GM12864 (cell line): ENCODE data around the gene RBM23.

Experiments used
- DNase-seq: peaks from one replicate; pipeline ENCODE4 v3.0.0-alpha.2; 2011; ENCODE audit warnings: low read depth
- H3K4me3 ChIP-seq: 2 replicates; pipeline ENCODE4 v1.5.1; 2011; ENCODE audit warnings: mild to moderate bottlenecking, low read depth, low read length, control low read depth
- TF ChIP-seq, protein P1 (sequence below): IDR thresholded peaks from 2 replicates; pipeline ENCODE4 v1.5.1; 2011; ENCODE audit warnings: low read depth, mild to moderate bottlenecking, moderate library complexity, low read length, control low read depth, inconsistent platforms; ENCODE audit errors: missing control alignments

Gene RBM23

DNA sequence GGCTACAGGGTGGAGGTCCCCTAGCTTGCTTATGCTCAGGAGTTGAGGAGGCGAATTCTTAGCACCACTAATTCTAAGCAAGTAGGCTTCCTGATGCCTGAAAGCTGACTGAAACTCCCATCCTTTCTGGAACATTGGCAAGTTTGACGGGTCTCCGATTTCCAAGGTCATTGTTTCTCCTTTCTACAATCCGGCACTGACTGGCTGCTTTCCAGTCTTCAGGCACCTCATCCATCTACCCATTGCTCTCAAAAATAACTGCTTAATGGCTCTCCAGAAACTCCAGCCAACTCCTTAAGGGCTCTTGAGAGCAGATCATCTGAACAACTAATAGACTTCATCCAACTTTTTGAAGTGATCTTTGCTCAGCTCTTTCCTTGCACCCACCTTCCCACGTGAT is 22.6 kb downstream of the RBM23 start:
- TF ChIP-seq, protein P1, sequence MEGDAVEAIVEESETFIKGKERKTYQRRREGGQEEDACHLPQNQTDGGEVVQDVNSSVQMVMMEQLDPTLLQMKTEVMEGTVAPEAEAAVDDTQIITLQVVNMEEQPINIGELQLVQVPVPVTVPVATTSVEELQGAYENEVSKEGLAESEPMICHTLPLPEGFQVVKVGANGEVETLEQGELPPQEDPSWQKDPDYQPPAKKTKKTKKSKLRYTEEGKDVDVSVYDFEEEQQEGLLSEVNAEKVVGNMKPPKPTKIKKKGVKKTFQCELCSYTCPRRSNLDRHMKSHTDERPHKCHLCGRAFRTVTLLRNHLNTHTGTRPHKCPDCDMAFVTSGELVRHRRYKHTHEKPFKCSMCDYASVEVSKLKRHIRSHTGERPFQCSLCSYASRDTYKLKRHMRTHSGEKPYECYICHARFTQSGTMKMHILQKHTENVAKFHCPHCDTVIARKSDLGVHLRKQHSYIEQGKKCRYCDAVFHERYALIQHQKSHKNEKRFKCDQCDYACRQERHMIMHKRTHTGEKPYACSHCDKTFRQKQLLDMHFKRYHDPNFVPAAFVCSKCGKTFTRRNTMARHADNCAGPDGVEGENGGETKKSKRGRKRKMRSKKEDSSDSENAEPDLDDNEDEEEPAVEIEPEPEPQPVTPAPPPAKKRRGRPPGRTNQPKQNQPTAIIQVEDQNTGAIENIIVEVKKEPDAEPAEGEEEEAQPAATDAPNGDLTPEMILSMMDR = no peak
- no peak for DNase-seq

DNA sequence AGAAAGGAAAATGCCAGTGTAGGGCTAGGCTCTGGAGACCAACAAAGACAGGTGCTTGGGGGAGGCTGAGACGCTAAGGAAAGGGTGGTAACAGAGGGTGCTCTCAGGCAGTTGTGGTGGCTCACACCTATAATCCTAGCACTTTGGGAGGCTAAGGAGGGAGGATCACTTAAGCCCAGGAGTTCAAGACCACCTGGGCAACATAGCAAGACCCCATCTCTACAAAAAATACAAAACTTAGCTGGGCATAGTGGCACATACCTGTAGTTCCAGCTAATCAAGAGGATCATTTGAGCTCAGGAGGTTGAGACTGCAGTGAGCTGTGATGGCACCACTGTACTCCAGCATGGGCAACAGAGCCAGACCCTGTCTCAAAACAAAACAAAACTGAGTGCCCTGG is 23.5 kb downstream of the RBM23 start:
- no peak for DNase-seq
- H3K4me3 ChIP-seq = no peak overlapping the region
- TF ChIP-seq, protein P1 = no peak

More for the DNA sequence above, 22.6 kb downstream of the RBM23 start:
- H3K4me3 ChIP-seq = no peak overlapping the region

DNA sequence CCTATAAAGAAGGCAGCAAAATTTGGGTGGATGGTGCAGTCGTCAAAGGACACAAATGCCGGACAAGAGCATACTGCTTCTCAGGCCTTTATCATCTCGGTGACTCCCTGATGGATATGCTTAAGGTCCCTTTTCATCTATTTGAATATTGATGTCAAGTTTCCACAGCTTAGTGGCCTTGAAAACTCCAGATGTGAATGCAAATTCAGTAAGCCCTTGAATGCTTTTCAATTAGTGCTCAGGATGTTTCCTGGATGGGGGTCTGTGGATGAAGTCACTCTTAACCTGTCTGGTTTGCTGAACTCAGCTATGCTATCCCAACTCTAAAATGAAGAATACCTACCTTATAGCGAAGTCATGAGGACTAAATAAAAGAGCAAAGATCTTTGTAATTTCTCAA is 25.2 kb downstream of the RBM23 start:
- TF ChIP-seq, protein P1 = no peak
- no peak overlapping the region for H3K4me3 ChIP-seq
- no peak for DNase-seq

DNA sequence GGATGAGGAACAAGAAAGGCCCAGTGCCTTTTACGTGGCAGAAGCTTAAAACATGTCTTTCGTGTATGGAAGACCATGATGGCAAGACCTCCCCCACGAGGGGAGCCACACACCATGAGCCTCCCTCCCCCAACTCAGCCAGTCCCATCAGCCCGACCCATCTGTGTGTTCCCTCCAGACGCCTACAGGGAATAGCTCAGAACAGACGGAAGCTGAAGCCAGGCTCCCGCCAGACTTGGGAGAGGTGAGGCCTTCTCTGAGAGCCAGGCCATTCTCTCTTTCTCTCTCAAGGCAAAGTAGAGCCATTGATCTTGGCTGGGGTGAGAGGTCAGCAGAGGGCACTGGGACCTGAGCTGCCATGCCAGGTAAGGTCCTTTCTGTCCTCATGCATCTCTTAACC is 26.5 kb downstream of the RBM23 start:
- no peak overlapping the region for H3K4me3 ChIP-seq
- TF ChIP-seq, protein P1 = no peak
- no peak for DNase-seq

DNA sequence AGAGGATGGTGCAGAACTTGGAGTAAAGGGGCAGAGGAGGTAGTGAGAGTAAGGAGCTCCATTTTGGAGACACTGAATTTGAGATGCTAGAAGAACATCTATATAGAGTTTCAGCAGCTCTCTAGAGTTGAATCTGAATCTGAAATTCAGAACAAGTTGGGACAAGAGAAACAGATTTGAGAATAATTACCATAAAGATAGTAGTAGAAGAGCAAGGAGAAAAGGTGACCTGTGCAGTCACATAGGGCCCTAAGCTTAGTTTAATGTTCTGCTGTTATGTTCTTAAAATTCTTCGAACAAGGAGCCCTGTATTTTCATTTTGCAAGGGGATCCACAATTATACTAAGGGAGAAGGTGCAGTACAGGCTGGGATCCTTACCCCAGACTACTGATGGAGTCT is 28.5 kb downstream of the RBM23 start:
- no peak overlapping the region for H3K4me3 ChIP-seq
- TF ChIP-seq, protein P1 = no peak
- DNase-seq = no peak

DNA sequence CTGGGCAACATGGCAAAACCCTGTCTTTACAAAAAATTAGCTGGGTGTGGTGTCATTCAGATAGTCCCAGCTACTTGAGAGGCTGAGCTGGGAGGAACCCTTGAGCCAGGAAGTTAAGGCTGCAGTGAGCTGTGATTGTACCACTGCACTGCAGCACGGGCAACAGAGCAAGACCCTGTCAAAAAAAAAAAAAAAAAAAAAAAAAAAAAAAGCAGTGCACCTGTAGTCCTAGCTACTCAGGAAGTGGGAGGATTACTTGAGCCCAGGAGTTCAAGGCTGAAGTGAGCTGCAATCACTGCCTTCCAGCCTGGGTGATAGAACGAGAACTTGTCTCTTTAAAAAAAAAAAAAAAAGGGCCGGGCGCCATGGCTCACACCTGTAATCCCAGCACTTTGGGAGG is 30.3 kb downstream of the RBM23 start:
- DNase-seq = peak; percentile 78
- TF ChIP-seq, protein P1 = no peak
- peak overlapping the region; percentile 68; the same call in 1 of the 2 replicates for H3K4me3 ChIP-seq

DNA sequence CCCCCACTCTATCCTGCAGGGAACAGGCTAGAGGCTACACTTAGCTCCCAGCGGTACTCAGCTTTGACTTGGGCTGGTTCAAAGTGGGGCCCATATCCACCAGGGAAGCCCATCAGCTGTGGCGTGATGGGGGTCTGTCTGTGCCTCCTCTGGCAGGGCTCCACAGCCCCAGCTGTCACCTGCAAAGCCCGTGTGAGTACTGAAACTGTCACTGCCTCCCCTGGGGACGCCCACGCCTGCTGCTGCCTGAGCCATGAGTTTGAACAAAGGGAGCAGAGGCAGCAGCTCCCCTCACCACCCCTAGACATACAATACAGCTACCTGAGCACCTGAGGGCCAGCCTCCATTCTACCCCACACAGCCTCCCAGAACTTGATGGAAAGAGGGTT is 31.0 kb downstream of the RBM23 start:
- DNase-seq = peak; percentile 71
- H3K4me3 ChIP-seq = peak overlapping the region; percentile 68
- TF ChIP-seq, protein P1 = no peak
